ENCODE data around the gene LNPEP.

Gene LNPEP

GRCh38 chr5:96984506-96985192, 48.8 kb downstream of the LNPEP start:
- TF ChIP-seq TOX (CRISPR knock-in tag; IDR thresholded peaks at IDR 0.05; ENCODE audit: borderline replicate concordance) (no peak), RARB (CRISPR knock-in tag; IDR thresholded peaks at IDR 0.05) (no peak), CSDC2 (CRISPR knock-in tag; IDR thresholded peaks at IDR 0.05) (no peak), BACH2 (CRISPR knock-in tag; IDR thresholded peaks at IDR 0.05; ENCODE audit: borderline replicate concordance) (no peak), CREB5 (CRISPR knock-in tag; IDR thresholded peaks at IDR 0.05; ENCODE audit: low read depth) (no peak), GLIS3 (CRISPR knock-in tag; IDR thresholded peaks at IDR 0.05) (no peak), SNAI2 (CRISPR knock-in tag; IDR thresholded peaks at IDR 0.05) (no peak), PATZ1 (CRISPR knock-in tag; IDR thresholded peaks at IDR 0.05; ENCODE audit: borderline replicate concordance) (no peak), TCF4 (CRISPR knock-in tag; IDR thresholded peaks at IDR 0.05; ENCODE audit: borderline replicate concordance) (no peak), ZFP3 (CRISPR knock-in tag; IDR thresholded peaks at IDR 0.05) (no peak), PPARA (CRISPR knock-in tag; IDR thresholded peaks at IDR 0.05; ENCODE audit: borderline replicate concordance) (no peak)
- no peak for ATAC-seq

GRCh38 chr5:96986450-96986849, 50.6 kb downstream of the LNPEP start:
- TF ChIP-seq TSHZ2 (CRISPR knock-in tag; IDR thresholded peaks at IDR 0.05) (no peak), POU6F1 (CRISPR knock-in tag; IDR thresholded peaks at IDR 0.05; ENCODE audit: borderline replicate concordance, low read depth) (no peak), ZC3H10 (CRISPR knock-in tag; IDR thresholded peaks at IDR 0.05) (no peak), ZFP3 (CRISPR knock-in tag; IDR thresholded peaks at IDR 0.05) (no peak), ZNF565 (CRISPR knock-in tag; conservative IDR thresholded peaks at IDR 0.05; ENCODE audit: low read depth) (no peak), PATZ1 (CRISPR knock-in tag; IDR thresholded peaks at IDR 0.05; ENCODE audit: borderline replicate concordance) (no peak), ARNTL (CRISPR knock-in tag; IDR thresholded peaks at IDR 0.05; ENCODE audit: borderline replicate concordance, low read depth) (no peak), ESRRG (CRISPR knock-in tag; IDR thresholded peaks at IDR 0.05) (no peak), ZNF8 (CRISPR knock-in tag; IDR thresholded peaks at IDR 0.05) (no peak), PPARA (CRISPR knock-in tag; IDR thresholded peaks at IDR 0.05; ENCODE audit: borderline replicate concordance) (no peak), BACH2 (CRISPR knock-in tag; IDR thresholded peaks at IDR 0.05; ENCODE audit: borderline replicate concordance) (no peak), ZFP30 (CRISPR knock-in tag; IDR thresholded peaks at IDR 0.05) (no peak), TCF4 (CRISPR knock-in tag; IDR thresholded peaks at IDR 0.05; ENCODE audit: borderline replicate concordance) (no peak), RARB (CRISPR knock-in tag; IDR thresholded peaks at IDR 0.05) (no peak)
- ATAC-seq: no peak

- TF ChIP-seq CREB5 (CRISPR knock-in tag; IDR thresholded peaks at IDR 0.05; ENCODE audit: low read depth): no peak
- no peak for TF ChIP-seq BACH2 (CRISPR knock-in tag; IDR thresholded peaks at IDR 0.05; ENCODE audit: borderline replicate concordance)
- no peak for TF ChIP-seq ISL1 (CRISPR knock-in tag; IDR thresholded peaks at IDR 0.05)
- TF ChIP-seq ZFP3 (CRISPR knock-in tag; IDR thresholded peaks at IDR 0.05): no peak
- no peak for TF ChIP-seq ZFP30 (CRISPR knock-in tag; IDR thresholded peaks at IDR 0.05)
- TF ChIP-seq ZNF8 (CRISPR knock-in tag; IDR thresholded peaks at IDR 0.05): no peak
- TF ChIP-seq PATZ1 (CRISPR knock-in tag; IDR thresholded peaks at IDR 0.05; ENCODE audit: borderline replicate concordance): no peak
- no peak for TF ChIP-seq CSDC2 (CRISPR knock-in tag; IDR thresholded peaks at IDR 0.05)
- ATAC-seq: no peak
Observed at GRCh38 chr5:96990102-96990501, 54.2 kb downstream of the LNPEP start.
